ENCODE results near the gene FERMT2.

The FERMT2 gene

DNA sequence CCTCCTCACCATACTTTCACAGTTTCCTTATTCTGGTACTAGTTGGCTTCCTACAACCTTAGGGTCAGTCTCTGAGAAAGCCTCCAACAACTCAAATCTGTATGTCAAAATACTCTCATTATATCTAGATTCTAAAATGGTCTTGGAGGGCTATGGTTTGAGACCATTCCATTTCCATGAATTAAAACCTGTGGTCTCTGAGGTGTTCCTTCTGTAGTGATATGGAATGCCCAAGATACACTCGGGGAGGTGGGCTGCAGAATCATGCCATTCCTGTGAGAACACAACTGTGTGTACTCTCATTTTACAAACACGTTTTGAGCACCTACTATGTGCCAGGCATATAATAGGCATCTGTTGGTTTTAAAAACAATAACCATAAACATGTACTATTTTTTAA is 74.0 kb downstream of the FERMT2 start:
- TF ChIP-seq CTCF (IDR thresholded peaks at IDR 0.05; ENCODE audit: low read depth, low read length): no peak
- DNase-seq (ENCODE audit: low read depth, low spot score): no peak
- in situ Hi-C loops (cut with HindIII; ENCODE audit: low sequenced_read_pairs): no loop called here
- no peak overlapping the region for H3K4me3 ChIP-seq (ENCODE audit: low read depth, low read length)

DNA sequence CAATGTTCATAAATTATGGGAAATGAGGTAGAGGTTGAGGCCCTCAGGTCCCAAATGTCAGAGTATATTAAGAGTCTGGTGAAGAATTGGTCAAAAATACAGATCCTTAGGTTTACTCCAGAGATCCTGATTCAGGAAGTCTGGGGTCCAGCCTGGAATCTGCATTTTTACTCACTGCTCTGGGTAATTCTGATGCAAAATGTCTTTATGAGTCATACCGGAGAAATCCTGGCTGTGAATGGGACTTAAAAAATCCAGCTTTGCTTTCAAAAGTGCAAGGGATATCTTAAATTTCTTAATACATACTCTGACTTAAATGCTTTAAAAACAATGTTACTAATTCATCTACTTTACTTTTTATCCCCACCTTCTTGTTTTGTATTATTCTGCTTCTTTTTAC is 74.5 kb downstream of the FERMT2 start:
- DNase-seq (ENCODE audit: low read depth, low spot score): peak; percentile 61
- no peak overlapping the region for H3K4me3 ChIP-seq (ENCODE audit: low read depth, low read length)
- no peak for TF ChIP-seq CTCF (IDR thresholded peaks at IDR 0.05; ENCODE audit: low read depth, low read length)
- in situ Hi-C loops (cut with HindIII; ENCODE audit: low sequenced_read_pairs): no loop called here

GRCh38 chr14:52875707-52876106 is 75.1 kb downstream of the FERMT2 start:
- in situ Hi-C loops (cut with HindIII; ENCODE audit: low sequenced_read_pairs): no loop called here
- no peak for DNase-seq (ENCODE audit: low read depth, low spot score)
- no peak overlapping the region for H3K4me3 ChIP-seq (ENCODE audit: low read depth, low read length)
- no peak for TF ChIP-seq CTCF (IDR thresholded peaks at IDR 0.05; ENCODE audit: low read depth, low read length)

DNA sequence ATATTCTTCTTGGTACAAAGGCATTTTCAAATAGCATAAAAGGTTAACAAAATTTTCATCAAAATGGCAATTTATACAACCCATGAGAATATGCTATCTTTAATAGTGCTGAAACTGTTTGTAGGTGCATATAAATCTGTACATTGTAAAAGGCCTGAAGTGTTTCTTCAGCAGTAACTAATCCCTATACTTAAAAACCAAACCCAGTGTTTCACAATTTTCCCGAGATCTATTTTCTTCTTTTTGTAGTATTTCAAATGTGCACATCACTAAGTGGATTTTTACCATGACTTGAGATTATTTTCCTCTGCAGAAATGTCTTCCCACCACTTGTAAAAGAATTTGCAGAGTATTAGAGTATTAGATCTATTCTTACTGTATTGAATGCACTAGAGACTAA is 76.5 kb downstream of the FERMT2 start:
- TF ChIP-seq CTCF (IDR thresholded peaks at IDR 0.05; ENCODE audit: low read depth, low read length): no peak
- no peak overlapping the region for H3K4me3 ChIP-seq (ENCODE audit: low read depth, low read length)
- DNase-seq (ENCODE audit: low read depth, low spot score): no peak
- in situ Hi-C loops (cut with HindIII; ENCODE audit: low sequenced_read_pairs): no loop called here

DNA sequence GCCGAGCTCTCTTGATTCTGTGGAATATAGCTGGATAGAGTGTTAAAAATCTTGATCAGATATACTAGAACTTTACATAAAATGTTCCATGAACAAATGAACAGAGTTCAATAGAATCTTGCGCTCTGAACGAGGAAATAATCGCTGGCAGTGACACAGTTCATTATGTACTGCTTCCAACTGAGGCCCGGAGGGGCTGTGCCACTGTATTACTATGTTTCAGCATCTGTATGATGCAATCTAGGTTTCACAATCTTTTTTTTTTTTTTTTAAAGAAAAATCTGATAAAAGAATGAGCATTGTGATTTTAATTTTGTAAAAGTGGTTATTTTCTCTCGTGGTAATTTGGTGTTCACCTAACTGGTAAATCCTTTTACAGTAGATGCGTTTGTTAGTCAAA is 77.2 kb downstream of the FERMT2 start:
- peak; percentile 30 for DNase-seq (ENCODE audit: low read depth, low spot score)
- no peak overlapping the region for H3K4me3 ChIP-seq (ENCODE audit: low read depth, low read length)
- in situ Hi-C loops (cut with HindIII; ENCODE audit: low sequenced_read_pairs): no loop called here
- TF ChIP-seq CTCF (IDR thresholded peaks at IDR 0.05; ENCODE audit: low read depth, low read length): no peak

DNA sequence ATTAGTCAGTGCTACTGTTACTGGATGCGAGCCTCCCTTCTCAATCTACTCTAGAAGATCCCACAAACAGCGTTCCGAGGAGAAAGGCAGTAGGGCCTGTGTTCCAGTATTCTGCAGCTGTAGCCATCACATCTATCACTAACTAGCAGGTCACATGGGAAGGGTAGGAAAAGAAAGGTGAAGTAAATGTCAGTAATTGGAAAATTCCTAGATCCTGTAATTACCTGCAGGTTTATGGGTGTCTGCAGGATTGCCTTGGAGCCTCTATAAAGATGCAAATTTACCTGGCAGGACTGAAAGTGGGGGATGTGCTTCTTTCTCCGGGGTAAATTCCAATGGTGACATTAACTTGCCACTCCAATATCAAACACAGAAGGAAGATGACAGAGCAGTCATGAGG is 77.8 kb downstream of the FERMT2 start:
- no peak for DNase-seq (ENCODE audit: low read depth, low spot score)
- in situ Hi-C loops (cut with HindIII; ENCODE audit: low sequenced_read_pairs): no loop called here
- no peak for TF ChIP-seq CTCF (IDR thresholded peaks at IDR 0.05; ENCODE audit: low read depth, low read length)
- H3K4me3 ChIP-seq (ENCODE audit: low read depth, low read length): no peak overlapping the region

DNA sequence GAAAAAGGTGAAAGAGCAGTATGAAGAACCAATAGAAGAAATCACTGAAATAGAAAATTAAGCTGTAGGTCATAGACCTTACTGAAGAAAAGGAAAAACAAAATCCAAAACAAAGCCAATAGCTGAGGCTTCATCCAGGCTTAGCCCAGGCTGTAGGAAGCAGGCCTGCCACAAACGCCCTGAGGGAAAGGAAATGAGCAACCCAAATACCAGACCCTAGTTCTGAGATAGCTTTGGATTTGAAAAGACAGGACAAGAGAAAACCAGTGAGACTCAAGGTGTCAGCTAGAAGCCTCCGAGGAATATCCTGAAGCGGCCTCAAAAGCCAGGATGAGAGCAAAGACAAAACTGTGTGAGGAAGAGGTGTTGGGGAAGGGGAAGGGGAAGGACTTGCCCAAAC is 79.2 kb downstream of the FERMT2 start:
- no peak overlapping the region for H3K4me3 ChIP-seq (ENCODE audit: low read depth, low read length)
- no peak for DNase-seq (ENCODE audit: low read depth, low spot score)
- no peak for TF ChIP-seq CTCF (IDR thresholded peaks at IDR 0.05; ENCODE audit: low read depth, low read length)
- in situ Hi-C loops (cut with HindIII; ENCODE audit: low sequenced_read_pairs): no loop called here
